ENCODE data around the gene GSTCD.
"Not testable (repeated sequence)": the region's sequence is repeated elsewhere in the genome, so short reads cannot be mapped to it uniquely, and the experiment has no call there.

The GSTCD gene

DNA sequence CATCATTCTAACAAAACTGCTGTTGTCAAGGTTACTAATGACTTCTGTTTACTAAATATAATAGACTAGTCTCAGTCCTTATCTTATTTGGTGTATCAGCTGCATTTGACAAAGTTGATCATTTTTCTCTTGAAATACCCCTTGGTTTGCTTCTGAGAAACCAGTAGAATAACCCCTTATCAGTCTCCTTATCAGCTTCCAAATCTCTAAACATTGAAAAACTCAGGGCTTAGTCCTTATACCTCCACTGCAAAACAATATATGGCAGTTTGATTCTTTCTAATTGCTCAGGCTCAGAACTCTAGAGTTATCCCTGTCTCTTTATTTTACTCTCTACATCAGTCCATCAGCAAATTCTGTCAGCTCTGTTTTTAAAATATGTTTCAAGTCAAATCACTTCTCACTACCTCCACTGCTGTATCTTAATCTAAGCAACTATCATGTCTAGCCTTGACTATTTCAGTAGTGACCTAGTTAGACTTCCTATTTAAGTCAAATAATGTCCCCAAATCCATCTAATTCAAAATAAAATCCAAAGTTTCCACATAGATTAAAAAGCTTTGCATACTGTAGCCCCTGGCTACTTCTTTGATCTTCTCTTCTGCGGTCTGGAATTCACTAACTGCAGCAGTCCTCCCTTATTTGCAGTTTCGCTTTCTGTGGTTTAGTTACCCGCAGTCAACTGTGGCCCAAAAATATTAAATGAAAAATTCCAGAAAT lies 99.6 kb downstream of the GSTCD start:
- DNase-seq, result no peak

DNA sequence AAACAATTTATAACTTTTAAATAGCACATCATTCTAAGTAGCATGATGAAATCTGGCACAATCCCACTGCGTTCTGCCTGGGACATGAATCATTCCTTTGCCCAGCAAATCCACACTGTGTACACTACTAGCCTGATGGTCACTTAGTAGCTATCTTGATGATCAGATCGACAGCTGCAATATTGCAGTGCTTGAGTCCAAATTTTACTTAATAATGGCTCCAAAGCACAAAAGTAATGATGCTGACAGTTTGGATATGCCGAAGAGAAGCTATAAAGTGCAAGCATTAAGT lies 100.1 kb downstream of the GSTCD start:
- no peak for DNase-seq

DNA sequence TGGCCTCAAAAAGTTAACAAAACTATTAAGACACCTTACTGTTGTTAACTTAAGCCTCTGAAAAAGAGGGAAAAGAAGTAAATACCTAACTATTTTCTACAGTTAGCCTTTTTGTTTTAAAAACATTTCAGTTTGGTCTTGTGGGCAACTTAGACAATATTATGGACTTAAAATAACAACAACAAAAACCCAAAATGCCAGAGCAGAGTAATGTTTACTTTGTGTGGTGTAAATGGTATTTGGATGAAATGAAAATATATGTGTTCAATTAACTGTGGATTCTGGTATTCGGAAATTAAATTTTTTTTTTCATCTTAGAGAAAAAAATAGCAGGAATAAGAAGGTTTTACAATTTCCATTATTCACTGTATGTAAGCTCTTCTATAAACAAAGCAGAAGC lies 107.1 kb downstream of the GSTCD start:
- no peak for DNase-seq

DNA sequence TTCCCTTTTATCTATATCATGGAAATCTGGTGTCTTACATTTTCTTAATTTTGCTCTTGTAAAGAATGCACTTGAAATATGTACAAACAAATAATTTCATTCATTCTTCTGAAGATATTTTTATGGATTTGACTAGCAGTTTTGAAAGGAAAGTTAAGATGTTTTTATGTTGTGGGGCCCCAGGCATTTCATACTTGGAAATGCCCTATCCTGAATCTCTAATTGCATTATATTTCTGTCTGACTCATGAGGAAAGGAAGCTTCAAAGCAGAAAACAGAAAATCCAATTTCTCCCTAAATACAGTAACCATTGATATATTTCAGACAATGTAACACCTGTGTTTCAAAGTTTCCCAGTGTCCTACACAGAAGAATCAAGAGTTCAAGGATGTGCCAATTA lies 113.5 kb downstream of the GSTCD start:
- DNase-seq, result no peak

DNA sequence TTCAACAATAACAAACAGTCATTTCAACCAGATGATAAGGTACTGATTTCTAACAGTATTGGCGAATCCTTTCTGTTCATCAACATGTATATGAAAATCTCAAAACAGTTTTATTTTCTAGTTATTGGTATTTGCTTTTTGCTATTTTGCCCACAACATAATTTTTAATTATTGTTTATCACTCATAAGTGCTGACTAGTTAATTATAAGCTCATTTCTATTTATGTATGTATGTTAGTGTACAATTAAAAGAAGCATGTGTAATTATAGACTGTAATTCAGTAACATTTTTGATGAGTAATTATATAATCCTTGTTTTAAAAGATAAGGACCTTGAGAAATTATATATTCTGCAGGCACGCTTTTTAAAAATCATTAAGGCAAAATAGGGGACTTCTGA lies 119.5 kb downstream of the GSTCD start:
- no peak for DNase-seq

DNA sequence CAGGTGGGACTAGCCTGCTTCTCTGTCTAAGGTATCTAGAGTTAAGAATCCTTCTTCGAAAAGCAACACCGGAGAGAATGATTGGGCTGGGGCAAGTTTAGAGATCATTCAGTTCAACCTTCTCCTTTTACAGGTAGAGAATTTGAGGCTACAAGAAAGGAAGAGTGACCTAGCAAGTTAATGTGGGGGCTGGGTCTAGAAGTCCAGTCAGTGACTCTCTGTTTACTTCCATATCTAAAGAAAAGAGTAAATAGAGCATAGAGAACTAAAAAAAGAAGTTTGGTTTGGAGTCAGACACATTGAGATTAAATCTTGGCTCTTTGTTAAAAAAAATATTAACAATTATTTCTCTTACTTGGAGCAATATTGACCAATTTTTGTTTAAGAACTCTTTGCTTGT lies 122.6 kb downstream of the GSTCD start:
- no peak for DNase-seq

DNA sequence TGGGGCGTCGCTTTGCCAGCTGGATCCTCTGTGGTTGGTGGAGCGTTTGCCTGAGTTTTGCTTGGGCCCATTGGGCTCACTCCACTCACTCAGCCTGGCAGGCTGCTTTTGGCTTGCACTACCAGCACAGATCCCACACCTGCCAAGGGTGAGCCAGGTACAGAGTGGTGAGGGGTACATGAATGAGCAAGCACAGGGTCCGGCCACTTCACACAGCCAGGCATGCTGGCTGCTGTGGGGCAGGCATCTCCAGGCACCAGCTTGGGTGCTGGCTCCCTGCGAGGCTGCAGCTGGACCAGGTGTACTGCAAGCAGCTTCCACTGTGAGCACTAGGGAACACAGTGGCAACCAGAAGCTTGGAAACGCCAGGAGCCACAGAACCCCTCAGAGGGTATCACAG lies 126.6 kb downstream of the GSTCD start:
- no peak for DNase-seq

DNA sequence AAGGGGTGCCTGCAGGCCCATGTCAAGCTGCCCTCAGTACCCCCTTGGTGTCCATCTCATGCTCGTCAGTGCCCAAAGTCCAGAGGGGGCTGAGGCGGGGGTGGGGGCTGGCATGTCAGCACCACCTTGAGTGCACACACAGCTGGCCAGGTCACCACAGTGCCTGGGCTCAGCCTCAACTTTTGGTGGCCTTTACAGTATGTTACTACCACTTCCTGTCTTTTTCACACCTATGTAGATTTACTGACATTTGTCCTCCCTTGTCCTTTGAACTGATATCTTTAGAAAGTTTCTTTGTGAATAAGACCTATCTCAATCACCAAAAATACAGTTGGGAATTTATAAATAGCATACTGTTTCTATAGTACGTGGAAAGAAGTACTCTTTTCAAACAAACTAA lies 128.0 kb downstream of the GSTCD start:
- no peak for DNase-seq

DNA sequence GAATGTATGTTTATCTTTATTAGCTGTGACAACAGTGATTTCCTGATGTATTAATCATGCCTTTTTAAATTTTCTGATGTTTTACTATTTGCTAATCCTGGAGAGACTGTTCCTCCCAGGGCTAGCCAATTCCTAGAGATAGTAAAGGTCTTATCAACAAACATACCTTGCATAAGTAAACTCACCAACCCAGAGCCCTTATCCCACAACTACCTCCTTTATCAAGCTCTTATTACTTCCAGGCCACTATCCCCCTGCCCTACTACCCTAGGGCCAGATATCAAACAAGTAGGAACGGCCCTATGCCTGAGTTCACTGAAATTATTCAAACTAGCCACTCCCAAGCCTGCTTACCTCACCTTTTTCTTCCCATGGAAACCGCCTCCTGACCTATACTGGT lies 128.5 kb downstream of the GSTCD start:
- no peak for DNase-seq

DNA sequence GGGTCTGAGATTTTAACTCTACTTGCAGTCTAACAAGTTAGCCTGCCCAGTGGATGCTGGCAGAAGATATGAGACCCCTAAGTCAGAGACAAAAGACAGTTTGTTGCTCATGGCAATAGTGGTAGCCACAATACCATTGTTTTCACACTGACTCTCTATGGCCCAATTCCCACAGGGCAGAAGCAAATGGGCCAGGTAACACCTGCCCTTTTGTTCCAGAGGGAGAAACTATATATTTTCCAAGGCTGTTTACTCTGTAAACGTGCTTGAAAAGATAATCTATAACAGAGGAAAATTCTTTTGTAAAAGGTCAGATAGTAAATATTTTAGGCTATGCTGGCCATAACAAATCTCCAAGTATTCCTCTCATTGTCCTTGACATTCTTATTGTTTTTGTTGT lies 129.5 kb downstream of the GSTCD start:
- DNase-seq, result no peak

DNA sequence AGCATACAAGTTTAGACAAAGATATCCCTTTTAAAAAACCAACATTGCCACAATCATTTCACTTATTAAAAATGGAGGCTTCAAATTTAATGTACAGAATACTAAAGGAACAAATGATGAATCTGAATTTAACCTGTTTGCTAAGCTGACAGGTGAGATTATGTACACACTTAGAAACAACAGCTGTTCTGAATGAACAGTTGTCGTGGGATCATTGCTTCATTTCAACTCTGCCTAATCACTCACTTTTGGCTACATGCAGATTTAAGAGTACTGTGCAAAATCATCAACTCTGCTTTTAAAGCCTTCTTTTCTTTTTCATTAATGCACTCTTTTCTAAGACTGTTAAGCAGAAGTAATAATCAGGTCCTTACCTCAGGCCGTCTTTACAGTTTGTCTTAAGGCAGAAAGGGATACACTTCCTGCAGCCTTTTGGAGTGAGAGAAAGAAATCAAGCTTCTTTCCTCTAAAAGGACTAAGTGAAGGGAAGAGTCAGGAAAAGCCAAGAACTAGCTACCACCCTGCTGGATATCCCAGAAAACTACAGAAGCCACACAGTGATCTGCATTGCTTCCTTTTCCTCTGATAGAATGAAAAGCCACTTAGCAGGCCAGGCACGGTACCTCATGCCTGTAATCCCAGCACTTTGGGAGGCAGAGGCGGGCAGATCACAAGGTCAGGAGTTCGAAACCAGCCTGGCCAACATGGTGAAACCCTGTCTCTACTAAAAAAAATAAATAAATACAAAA lies 132.0 kb downstream of the GSTCD start:
- no peak for DNase-seq

DNA sequence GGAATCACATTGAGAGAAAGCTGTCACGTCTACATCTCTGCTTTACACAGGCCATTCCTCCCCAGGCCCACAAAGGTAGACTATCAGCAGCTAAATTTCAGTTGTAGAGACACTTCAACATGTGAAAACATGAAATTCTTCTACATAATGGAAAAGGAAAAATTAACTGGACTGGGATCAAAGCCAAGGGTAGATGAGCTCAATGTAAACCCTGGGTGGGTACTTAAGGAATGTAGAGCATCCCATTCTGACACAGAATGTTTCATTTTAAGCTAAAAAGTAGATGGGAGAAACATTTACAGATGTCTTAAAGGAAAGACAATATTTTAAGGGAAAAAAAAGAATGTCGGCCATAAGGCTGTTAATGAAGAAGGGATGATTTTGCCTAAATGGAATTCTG lies 135.4 kb downstream of the GSTCD start:
- no peak for DNase-seq

DNA sequence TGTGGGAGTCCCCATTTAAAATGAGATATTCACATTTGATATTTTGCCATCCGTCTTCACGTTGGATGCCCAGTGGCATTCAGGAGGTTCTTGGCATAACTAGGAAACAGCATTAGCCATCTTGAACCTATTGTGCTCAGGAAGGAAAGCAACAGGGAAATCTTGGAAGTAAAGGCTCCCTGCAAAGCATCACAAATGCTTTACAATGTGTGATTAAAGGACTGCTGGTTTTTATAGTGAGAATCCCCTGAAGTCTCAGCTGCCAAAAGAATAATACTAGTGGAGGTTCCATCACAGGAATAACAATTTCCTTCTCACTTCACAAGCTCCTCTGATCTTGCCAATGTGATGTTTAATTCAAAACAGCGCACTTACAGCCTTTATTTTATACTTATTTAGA lies 137.0 kb downstream of the GSTCD start:
- DNase-seq, result no peak

DNA sequence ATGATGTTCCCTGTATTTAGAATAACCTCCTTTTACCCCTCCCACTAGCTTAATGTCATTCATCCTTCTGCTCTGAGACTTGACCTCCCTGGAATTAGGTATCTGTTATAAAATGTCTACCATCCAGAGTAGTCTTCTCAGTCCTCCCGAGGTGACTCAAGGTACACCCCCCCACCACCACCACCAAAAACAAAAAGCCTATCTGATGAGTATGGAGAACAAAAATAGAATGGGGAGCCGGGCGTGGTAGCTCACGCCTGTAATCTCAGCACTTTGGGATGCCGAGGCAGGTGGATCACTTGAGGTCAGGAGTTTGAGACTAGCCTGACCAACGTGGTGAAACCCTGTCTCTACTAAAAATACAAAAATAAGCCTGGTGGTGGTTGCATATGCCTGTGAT lies 139.8 kb downstream of the GSTCD start:
- DNase-seq, result not testable (repeated sequence)

DNA sequence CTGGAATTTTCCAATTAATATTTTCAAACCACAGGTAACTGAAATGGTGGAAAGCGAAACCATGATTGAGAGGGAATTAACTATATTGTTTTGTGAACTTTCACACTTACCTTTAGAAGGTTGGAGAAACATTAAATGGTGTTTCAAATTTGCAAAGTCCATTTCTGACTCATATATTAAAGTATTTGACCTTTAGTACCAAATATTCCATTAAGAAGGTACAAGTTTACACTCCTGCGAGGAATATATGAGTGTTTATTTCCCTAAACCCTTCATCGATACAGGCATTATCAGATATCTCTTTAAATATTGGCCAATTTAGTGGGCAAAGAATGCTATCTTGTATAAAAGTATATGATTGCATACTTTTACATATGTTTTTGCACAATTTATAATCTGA lies 142.6 kb downstream of the GSTCD start:
- DNase-seq, result no peak

DNA sequence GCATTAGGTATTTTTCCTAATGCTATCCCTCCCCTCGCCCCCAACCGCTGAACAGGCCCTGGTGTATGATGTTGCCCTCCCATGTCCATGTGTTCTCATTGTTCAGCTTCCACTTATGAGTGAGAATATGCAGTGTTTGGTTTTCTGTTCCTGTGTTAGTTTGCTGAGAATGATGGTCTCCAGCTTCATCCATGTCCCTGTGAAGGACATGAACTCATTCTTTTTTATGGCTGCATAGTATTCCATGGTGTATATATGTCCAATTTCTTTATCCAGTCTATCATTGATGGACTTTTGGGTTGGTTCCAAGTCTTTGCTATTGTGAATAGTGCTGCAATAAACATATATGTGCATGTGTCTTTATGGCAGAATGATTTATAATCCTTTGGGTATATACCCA lies 143.6 kb downstream of the GSTCD start:
- not testable (repeated sequence) for DNase-seq

DNA sequence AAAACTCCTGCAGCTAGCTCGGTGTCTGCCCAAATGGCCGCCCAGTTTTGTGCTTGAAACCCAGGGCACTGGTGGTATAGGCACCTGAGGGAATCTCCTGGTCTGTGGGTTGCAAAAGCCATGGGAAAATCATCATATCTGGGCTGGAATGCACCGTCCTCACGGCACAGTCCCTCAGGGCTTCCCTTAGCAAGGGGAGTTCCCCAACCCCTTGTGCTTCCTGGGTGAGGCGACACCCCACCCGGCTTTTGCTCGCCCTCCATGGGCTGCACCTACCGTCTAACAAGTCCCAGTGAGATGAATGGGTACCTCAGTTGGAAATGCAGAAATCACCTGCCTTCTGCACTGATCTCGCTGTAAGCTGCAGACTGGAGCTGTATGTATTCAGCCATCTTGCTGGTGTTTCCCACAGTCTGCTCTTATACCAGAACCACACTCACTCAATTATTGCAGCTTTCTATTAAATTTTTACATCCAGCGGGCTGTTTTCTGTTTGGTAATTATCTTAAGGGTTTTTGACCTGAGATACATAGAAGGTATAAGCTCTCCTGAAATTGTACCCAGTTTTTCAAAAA lies 150.0 kb downstream of the GSTCD start:
- no peak for DNase-seq

DNA sequence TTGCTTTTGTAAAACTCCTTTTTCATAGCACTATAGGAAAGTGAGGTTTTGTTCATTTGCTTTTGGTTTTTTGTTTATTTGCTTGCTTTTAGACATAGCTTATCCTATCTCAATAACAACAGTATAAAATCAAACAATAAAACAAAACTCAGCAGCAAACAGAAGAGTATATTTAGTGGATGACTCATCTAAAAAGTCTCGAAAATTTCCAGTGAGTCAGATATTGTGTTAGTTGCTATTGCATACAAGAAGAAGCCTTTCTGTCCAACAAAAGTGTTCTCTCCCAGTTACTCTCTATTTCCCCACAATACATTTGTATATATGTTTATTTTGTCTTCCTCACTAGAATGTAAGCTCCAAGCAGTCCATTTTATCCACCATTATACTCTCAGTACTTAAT lies 150.6 kb downstream of the GSTCD start:
- no peak for DNase-seq

DNA sequence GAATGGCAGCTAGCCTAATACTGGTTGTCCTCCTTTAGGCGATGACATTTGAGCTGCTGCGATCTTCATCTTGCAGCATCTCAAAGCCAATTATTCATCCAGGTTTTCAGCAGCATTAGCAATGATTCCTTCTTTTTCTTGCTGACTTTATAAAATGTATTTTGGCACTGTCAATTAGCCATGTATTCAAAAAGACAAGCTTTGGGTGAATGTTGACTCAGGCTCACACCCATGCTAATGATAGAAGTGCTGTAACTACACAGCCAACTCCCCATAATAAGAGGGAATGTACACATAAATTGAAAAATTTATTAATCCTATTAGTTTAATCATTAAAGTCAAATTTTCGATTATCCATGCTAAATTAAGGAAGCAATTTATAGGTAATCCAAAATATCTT lies 162.4 kb downstream of the GSTCD start:
- DNase-seq, result no peak

DNA sequence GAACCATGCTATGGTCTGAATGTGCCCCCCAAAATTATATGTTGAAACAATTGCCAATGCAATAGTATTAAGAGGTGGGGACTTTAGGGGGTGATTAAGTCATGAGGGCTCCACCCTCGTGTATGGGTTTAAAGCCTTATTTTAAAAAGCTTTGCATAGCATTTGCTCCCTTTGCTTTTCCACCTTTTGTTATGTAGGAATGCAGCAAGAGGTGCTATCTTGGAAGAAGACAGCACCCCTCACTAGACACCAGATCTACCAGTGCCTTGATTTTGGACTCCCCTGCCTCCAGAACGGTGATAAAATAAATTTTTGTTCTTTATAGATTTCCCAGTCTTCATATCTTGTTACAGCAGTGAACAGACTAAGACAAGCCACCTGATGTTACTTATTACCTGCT lies 163.4 kb downstream of the GSTCD start:
- DNase-seq, result no peak

DNA sequence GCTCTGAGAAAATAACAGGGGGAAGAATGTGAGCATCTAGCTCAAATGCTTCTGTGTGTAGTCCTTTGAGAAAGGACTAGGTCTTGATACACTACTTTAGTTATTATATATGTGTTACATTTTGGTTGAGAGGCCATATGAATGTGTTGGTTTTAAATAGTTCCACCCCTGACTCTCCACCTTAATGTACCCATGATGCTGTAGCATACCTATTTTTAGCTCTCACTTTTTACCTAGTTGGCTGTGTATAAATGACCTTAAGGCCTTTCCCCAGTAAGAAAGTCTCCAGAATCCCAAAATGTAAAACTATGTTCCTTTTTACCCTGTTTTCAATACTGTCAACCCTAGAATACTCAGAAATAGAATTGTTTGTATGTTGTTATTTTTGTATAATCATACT lies 166.6 kb downstream of the GSTCD start:
- no peak for DNase-seq

DNA sequence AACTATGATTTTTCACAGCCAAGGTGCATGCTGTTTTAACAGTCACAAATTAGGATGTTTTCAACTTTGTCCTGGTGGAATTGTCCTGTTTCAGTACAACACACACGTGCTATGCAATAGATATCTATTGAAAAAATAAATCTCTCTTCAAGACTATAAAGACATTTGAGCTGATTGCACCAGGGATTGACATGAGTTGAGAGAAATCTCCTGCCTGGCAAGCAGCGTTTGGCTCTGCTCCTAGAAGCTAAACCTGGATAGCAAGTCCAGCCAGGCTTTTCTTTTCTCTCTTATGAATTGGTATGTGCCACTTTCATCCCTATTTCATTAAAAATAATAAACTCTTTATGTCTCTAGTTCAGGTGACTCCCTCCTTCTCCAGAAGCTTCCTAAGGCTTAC lies 170.1 kb downstream of the GSTCD start:
- no peak for DNase-seq

DNA sequence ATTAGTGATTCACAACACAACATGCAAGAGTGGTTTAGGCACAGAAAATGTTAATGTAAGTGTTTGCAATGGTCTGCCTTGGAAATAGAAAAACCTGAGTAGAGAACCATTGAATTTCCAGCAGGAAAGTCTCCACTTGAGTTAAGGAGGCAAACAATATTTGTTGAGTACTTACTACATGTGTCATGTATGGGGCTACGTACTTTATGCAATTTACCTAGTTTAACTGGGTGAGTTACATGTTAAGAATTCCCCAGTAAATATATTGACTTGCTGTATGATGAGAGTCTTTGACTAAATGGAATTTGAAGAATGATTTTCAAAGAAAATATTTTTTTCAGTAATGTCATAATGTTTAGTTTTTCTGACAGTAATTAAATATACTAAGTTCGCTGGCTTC lies 178.9 kb downstream of the GSTCD start:
- no peak for DNase-seq

Measured in inflammatory macrophage (primary cell).